ENCODE measurements around the gene ZFP42. TPM values are rescaled to one million over a fixed set of nuclear protein-coding genes. Genes with fewer than 3 reads are reported as not detected.

The ZFP42 gene
- total RNA-seq, 3 donors from 2014 or later, result not detected

Other genes starting within 250 kb of the ZFP42 start
- not detected for gene TRIML2, start 113.8 kb downstream of the ZFP42 start, total RNA-seq
- gene TRIML1, start 143.7 kb downstream of the ZFP42 start, total RNA-seq, result not detected